Left lung (tissue), 10 donors: Measurements from ENCODE around the gene XBP1. TPM values are rescaled to one million over a fixed set of nuclear protein-coding genes. Genes with fewer than 3 reads are reported as not detected.
"Not testable (repeated sequence)": the region's sequence is repeated elsewhere in the genome, so short reads cannot be mapped to it uniquely, and the experiment has no call there.

Experiments used
- ATAC-seq: fragments of 200-7000 bp; cut with Tn5 transposase; one replicate; pipeline ENCODE4 v1.9.1; 2020; ENCODE audit warnings: moderate library complexity
- DNase-seq, 4 donors: peaks; one replicate each; pipeline ENCODE4 v3.0.0-alpha.2; 2013 to 2020
- H3K27ac ChIP-seq, 2 donors: fragments of 200-600 bp; sonication (generic) in 1 of 2; one replicate each; pipeline versions ENCODE4 v1.5.0 to v1.8.0; 2020 to 2021
- H3K27me3 ChIP-seq, 2 donors: fragments of 200-600 bp; sonication (generic) in 1 of 2; one replicate each; pipeline versions ENCODE4 v1.5.0 to v1.8.0; 2020 to 2021
- H3K36me3 ChIP-seq, 2 donors: fragments of 200-600 bp; sonication (generic) in 1 of 2; one replicate each; pipeline versions ENCODE4 v1.5.0 to v1.8.0; 2020 to 2021
- H3K4me1 ChIP-seq, 2 donors: fragments of 200-600 bp; one replicate each; pipeline ENCODE4 v1.8.0; 2021
- H3K4me3 ChIP-seq, 2 donors: fragments of 200-600 bp; sonication (generic) in 1 of 2; one replicate each; pipeline versions ENCODE4 v1.5.0 to v1.8.0; 2020 to 2021; ENCODE audit warnings: mild to moderate bottlenecking in 1 of 2
- H3K9me3 ChIP-seq, 2 donors: fragments of 200-600 bp; sonication (generic) in 1 of 2; one replicate each; pipeline versions ENCODE4 v1.5.0 to v1.8.0; 2020 to 2021
- intact Hi-C, 2 donors: fragments of 100-400 bp; cut with DNase I; formaldehyde crosslinking; loops; one replicate each; pipeline versions ENCODE4 v1.11.2 to v1.14.2; 2022
- polyA plus RNA-seq, 6 donors: library from polyadenylated mRNA; unstranded; fragments of 120-200 nt; gene quantifications; one replicate each; pipeline ENCODE4 v1.2.1, GENCODE V29; 2013; ENCODE audit not compliant: insufficient read length in 6 of 6
- total RNA-seq, 2 donors: library from RNA; stranded (reverse); fragmentation: NEBNext Ultra II Directional; extraction: Animal tissue kit (Norgen Biotek cat#: 25700); gene quantifications; one replicate each; pipeline ENCODE4 v1.2.1, GENCODE V29; 2021
- TF ChIP-seq, protein P1 (sequence below), 2 donors: fragments of 200-600 bp; sonication (generic) in 1 of 2; IDR thresholded peaks; one replicate each; pipeline versions ENCODE4 v1.5.0 to v1.8.0; 2021; ENCODE audit warnings: antibody characterized with exemption in 2 of 2
- donor health status: DM: no; HTN: yes; CAD: no.
- donor health status: DM: no; HTN: no; CAD: no.

The XBP1 gene
- total and polyA plus RNA-seq, 8 donors: 89.0 to 259 (median 113) TPM

DNA sequence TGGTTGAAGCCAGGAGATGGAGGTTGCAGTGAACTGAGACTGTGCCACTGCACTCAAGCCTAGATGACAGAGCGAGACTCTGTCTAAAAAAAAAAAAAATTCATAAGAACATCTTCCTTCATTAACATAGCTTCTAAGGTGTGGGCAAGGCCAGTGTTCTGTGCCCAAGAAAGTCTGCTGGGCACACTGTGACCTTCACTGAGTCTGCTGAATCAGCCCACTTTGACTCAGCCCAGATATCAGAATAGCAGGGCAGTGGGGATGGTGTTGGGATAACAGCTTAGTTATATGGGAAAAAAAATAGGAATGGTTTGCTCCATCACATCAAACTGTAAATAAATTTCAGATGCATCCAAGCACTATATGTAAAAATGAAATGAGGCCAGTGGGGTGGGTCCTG is 32.4 kb upstream of the XBP1 start:
- no peak for ATAC-seq
- H3K27me3 ChIP-seq: no peaks in the 10 kb centered on the region
- peaks cover 9 to 19% of the 10 kb centered on the region in 2 donors for H3K4me1 ChIP-seq
- H3K27ac ChIP-seq: no peak overlapping the region
- intact Hi-C loops: no loop called here
- TF ChIP-seq, protein P1, sequence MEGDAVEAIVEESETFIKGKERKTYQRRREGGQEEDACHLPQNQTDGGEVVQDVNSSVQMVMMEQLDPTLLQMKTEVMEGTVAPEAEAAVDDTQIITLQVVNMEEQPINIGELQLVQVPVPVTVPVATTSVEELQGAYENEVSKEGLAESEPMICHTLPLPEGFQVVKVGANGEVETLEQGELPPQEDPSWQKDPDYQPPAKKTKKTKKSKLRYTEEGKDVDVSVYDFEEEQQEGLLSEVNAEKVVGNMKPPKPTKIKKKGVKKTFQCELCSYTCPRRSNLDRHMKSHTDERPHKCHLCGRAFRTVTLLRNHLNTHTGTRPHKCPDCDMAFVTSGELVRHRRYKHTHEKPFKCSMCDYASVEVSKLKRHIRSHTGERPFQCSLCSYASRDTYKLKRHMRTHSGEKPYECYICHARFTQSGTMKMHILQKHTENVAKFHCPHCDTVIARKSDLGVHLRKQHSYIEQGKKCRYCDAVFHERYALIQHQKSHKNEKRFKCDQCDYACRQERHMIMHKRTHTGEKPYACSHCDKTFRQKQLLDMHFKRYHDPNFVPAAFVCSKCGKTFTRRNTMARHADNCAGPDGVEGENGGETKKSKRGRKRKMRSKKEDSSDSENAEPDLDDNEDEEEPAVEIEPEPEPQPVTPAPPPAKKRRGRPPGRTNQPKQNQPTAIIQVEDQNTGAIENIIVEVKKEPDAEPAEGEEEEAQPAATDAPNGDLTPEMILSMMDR (IDR thresholded peaks at IDR 0.05): no peak
- no peak overlapping the region for H3K4me3 ChIP-seq
- H3K36me3 ChIP-seq: no peaks in the 10 kb centered on the region
- no peaks in the 10 kb centered on the region for H3K9me3 ChIP-seq
- DNase-seq: no peak

DNA sequence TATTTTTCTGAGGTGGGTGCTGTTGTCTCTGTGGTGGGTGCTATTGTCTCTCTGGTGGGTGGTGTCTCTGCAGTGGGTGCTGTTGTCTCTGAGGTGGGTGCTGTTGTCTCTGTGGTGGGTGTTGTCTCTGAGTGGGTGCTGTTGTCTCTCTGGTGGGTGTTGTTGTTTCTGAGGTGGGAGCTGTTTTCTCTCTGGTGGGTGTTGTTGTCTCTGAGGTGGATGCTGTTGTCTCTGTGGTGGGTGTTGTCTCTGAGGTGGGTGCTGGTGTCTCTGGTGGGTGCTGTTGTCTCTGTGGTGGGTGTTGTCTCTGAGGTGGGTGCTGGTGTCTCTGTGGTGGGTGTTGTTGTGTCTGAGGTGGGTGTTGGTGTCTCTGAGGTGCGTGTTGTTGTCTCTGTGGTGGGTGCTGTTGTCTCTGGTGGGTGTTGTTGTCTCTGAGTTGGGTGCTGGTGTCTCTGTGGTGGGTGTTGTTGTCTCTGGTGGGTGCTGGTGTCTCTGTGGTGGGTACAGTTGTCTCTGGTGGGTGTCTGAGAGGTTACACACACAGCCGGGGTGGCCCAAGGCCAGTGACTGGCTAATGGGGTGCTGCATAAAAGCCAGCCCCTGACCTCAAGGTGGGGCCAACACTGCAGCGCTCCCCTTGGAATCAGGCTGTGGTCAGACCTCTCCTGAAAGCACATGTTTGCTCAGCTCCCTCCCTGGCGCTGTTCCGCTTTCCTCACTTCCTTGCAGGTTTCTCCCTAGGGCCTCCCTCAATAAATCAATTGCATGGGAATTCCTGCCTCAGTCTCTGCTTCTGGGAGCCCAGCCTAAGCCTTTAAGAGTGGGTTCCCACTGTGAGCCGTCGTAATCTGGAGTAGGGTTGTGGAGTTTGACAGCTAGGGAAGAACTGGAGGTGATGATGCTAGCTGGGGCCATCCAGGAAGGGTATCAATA is 31.0 kb upstream of the XBP1 start:
- no peak overlapping the region for H3K27ac ChIP-seq
- TF ChIP-seq, protein P1 (IDR thresholded peaks at IDR 0.05): no peak
- H3K4me1 ChIP-seq: peaks cover 9 to 19% of the 10 kb centered on the region in 2 donors
- intact Hi-C loops: no loop called here
- no peaks in the 10 kb centered on the region for H3K9me3 ChIP-seq
- H3K4me3 ChIP-seq: no peak overlapping the region
- no peaks in the 10 kb centered on the region for H3K36me3 ChIP-seq
- ATAC-seq (no peak), DNase-seq (no peak)
- H3K27me3 ChIP-seq: no peaks in the 10 kb centered on the region

DNA sequence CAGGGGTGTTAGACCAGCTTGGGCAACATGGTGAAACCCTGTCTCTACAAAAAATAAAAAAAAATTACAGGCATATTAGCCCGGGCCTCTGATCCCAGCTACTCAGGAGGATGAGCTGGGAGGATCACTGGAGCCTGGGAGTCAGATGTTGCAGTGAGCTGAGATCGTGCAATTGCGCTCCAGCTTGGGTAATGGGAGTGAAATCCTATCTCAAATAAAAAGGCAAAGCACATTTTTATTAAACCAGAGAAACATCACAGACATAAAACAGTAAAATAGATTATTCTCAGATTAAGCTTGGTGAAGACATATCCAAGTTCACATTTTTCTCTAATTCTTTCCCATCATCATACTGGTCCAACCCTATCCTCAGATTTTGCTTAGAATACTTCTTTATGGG is 30.1 kb upstream of the XBP1 start:
- TF ChIP-seq, protein P1 (IDR thresholded peaks at IDR 0.05): no peak
- Histone ChIP-seq H3K9me3 (no peaks in the 10 kb centered on the region), H3K27ac (peak overlapping the region in 1 of 2 donors; percentile 53), H3K36me3 (no peaks in the 10 kb centered on the region), H3K4me3 (no peak overlapping the region), H3K27me3 (no peaks in the 10 kb centered on the region), H3K4me1 (peaks cover 9 to 19% of the 10 kb centered on the region in 2 donors)
- DNase-seq: no peak
- intact Hi-C loops: no loop called here
- ATAC-seq: no peak

DNA sequence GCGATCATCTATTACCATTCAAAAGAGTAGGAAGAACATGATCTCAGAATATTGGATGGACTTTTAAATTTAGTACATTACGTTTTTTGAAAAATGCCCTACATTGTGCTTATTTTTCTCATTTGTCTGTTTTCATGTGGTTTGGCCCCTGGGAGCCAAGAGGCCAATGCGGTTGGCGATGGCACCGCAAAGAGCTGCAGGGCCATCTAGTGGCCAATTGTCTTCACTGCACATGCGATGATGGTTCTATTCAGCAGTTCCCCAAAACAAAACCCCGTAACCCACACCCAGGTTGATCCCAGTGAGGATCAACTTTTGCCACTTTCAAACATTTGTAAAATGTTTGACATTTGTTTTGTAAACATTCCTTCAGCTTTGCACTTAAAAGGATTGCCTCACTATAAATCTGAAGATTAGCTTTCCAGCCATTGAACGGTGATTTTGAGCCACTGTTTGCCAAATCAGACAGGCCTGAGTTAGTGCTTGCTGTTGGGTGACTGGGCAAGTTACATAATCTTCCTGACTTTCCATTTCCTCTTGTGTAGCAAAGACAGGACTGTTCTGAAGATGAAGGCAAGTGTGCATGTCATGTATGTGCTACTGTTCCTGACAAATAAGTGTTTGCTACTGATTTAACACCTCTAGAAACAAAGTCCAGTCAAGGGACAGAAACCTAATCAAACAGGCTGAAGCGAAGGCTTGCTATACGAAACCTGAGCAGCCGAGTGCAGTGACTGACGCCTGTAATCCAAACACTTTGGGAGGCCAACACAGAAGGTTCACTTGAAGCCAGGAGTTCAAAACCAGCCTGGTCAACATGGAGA is 29.2 kb upstream of the XBP1 start:
- H3K4me1 ChIP-seq: peaks cover 9 to 19% of the 10 kb centered on the region in 2 donors
- TF ChIP-seq, protein P1 (IDR thresholded peaks at IDR 0.05): peak; percentile 99
- H3K27ac ChIP-seq: peak overlapping the region in 1 of 2 donors; percentile 53
- no peaks in the 10 kb centered on the region for H3K36me3 ChIP-seq
- no peak overlapping the region for H3K4me3 ChIP-seq
- intact Hi-C loops: loop anchor here in 1 of 2 donors (5.0 kb wide), 1 partner anchor 227 kb away; no protein-coding TSS in a partner anchor
- no peaks in the 10 kb centered on the region for H3K9me3 ChIP-seq
- H3K27me3 ChIP-seq: no peaks in the 10 kb centered on the region
- DNase-seq (peak; percentile 73 to 85 (median 84)), ATAC-seq (peak; percentile 99)

DNA sequence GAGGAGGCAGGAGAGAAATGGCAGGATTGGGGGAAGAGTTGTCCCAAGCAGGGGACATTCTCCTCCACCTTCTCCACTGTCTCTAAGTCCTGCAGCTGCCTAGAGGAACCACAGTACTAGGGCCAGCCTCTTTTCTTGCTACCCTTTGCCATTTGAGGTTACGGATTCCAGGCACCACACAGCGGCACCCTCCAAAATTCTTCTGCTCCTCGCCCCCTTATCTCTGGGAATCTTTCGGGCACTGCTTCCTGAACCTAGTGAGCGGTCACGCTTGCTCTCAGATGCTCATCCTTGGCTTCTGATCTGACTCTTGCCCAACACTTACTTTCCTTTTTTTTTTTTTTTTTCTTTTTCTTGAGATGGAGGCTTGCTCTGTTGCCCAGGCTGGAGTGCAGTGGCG is 26.6 kb upstream of the XBP1 start:
- DNase-seq (no peak), ATAC-seq (no peak)
- Histone ChIP-seq H3K27me3 (no peaks in the 10 kb centered on the region), H3K36me3 (no peaks in the 10 kb centered on the region), H3K4me1 (peaks cover 9 to 19% of the 10 kb centered on the region in 2 donors), H3K9me3 (no peaks in the 10 kb centered on the region), H3K4me3 (no peak overlapping the region), H3K27ac (no peak overlapping the region)
- intact Hi-C loops: loop anchor here in 1 of 2 donors (5.0 kb wide), 1 partner anchor 225 kb away; no protein-coding TSS in a partner anchor
- TF ChIP-seq, protein P1 (IDR thresholded peaks at IDR 0.05): no peak

DNA sequence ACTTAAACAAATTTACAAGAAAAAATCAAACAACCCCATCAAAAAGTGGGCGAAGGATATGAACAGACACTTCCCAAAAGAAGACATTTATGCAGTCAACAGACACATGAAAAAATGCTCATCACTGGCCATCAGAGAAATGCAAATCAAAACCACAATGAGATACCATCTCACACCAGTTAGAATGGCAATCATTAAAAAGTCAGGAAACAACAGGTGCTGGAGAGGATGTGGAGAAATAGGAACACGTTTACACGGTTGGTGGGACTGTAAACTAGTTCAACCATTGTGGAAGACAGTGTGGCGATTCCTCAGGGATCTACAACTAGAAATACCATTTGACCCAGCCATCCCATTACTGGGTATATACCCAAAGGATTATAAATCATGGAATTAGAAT is 26.1 kb upstream of the XBP1 start:
- H3K36me3 ChIP-seq, H3K4me3 ChIP-seq, H3K27me3 ChIP-seq, DNase-seq, H3K9me3 ChIP-seq, H3K27ac ChIP-seq, ATAC-seq: not testable (repeated sequence)
- intact Hi-C loops: loop anchor here in 1 of 2 donors (5.0 kb wide), 1 partner anchor 224 kb away; no protein-coding TSS in a partner anchor
- peaks cover 9 to 19% of the 10 kb centered on the region in 2 donors for H3K4me1 ChIP-seq

DNA sequence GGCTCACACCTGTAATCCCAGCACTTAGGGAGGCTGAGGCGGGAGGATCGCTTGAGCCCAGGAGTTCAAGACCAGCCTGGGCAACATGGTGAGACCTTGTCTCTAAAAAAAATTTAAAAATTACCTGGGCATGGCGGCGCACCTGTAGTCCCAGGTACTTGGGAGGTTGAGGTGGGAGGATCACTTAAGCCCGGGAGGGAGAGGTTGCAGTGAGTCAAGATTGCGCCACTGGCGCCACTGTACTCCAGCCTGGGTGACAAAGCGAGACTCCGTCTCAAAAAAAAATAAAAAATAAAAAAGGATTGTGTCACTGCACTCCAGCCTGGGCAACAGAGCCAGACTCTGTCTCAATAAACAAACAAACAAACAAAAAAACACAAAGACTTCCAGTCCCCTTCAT is 24.1 kb upstream of the XBP1 start:
- peaks cover 5 to 11% of the 10 kb centered on the region in 2 donors for H3K4me1 ChIP-seq
- H3K36me3 ChIP-seq, H3K4me3 ChIP-seq, H3K27me3 ChIP-seq, H3K9me3 ChIP-seq, ATAC-seq, DNase-seq, intact Hi-C loops, H3K27ac ChIP-seq: not testable (repeated sequence)
